Effector memory CD4-positive, alpha-beta T cell (primary cell): ENCODE data around the gene UQCRH.
"Not testable (repeated sequence)": the region's sequence is repeated elsewhere in the genome, so short reads cannot be mapped to it uniquely, and the experiment has no call there.

Experiments
- DNase-seq, 3 donors: peaks; one replicate each; pipeline ENCODE4 v3.0.0-alpha.2; 2020
- H3K27ac ChIP-seq: 2 replicates; pipeline ENCODE4 v1.7.0; 2013; ENCODE audit warnings: mild to moderate bottlenecking, low read length, moderate library complexity; ENCODE audit not compliant: insufficient read depth, poor library complexity, severe bottlenecking
- H3K27me3 ChIP-seq: replicated peaks from 2 replicates; pipeline ENCODE4 v1.7.0; 2013; ENCODE audit warnings: mild to moderate bottlenecking, low read length; ENCODE audit not compliant: insufficient read depth, control insufficient read depth, poor library complexity, severe bottlenecking
- H3K36me3 ChIP-seq: 2 replicates; pipeline ENCODE4 v1.7.0; 2013; ENCODE audit warnings: mild to moderate bottlenecking, low read length, moderate library complexity; ENCODE audit not compliant: control insufficient read depth, insufficient read depth
- H3K4me1 ChIP-seq: 2 replicates; pipeline ENCODE4 v1.7.0; 2013; ENCODE audit warnings: low read length, mild to moderate bottlenecking; ENCODE audit not compliant: control insufficient read depth, insufficient read depth, poor library complexity, severe bottlenecking
- H3K4me3 ChIP-seq: 2 replicates; pipeline ENCODE4 v1.7.0; 2013; ENCODE audit warnings: low read length, low read depth, mild to moderate bottlenecking; ENCODE audit not compliant: insufficient read depth, poor library complexity, severe bottlenecking
- H3K9me3 ChIP-seq: 2 replicates; pipeline ENCODE4 v1.7.0; 2013; ENCODE audit warnings: mild to moderate bottlenecking, low read length, moderate library complexity; ENCODE audit not compliant: control insufficient read depth

The UQCRH gene

GRCh38 chr1:46331786-46332540 is 28.5 kb downstream of the UQCRH start:
- not testable (repeated sequence) for H3K4me1 ChIP-seq, H3K27ac ChIP-seq, H3K4me3 ChIP-seq

GRCh38 chr1:46333300-46334029 is 30.0 kb downstream of the UQCRH start:
- no peak overlapping the region for H3K4me3 ChIP-seq
- no peak overlapping the region for H3K27ac ChIP-seq

More at GRCh38 chr1:46331786-46332540, 28.5 kb downstream of the UQCRH start:
- not testable (repeated sequence) for H3K36me3 ChIP-seq, H3K9me3 ChIP-seq, H3K27me3 ChIP-seq, DNase-seq

GRCh38 chr1:46334030-46334384 is 30.5 kb downstream of the UQCRH start:
- Histone ChIP-seq H3K27me3 (no peaks in the 10 kb centered on the region), H3K4me1 (no peaks in the 10 kb centered on the region), H3K27ac (no peak overlapping the region), H3K4me3 (no peak overlapping the region), H3K36me3 (no peaks in the 10 kb centered on the region), H3K9me3 (no peaks in the 10 kb centered on the region)
- no peak for DNase-seq

More at GRCh38 chr1:46333300-46334029, 30.0 kb downstream of the UQCRH start:
- no peak for DNase-seq
- no peaks in the 10 kb centered on the region for H3K36me3 ChIP-seq
- H3K9me3 ChIP-seq: no peaks in the 10 kb centered on the region
- no peaks in the 10 kb centered on the region for H3K27me3 ChIP-seq
- no peaks in the 10 kb centered on the region for H3K4me1 ChIP-seq

GRCh38 chr1:46335081-46335480 is 31.6 kb downstream of the UQCRH start:
- Histone ChIP-seq H3K36me3 (no peaks in the 10 kb centered on the region), H3K9me3 (no peaks in the 10 kb centered on the region), H3K27ac (no peak overlapping the region), H3K4me1 (no peaks in the 10 kb centered on the region), H3K27me3 (no peaks in the 10 kb centered on the region), H3K4me3 (no peak overlapping the region)
- DNase-seq: no peak

- not testable (repeated sequence) for H3K9me3 ChIP-seq, DNase-seq, H3K4me1 ChIP-seq, H3K27ac ChIP-seq, H3K36me3 ChIP-seq, H3K4me3 ChIP-seq, H3K27me3 ChIP-seq
These were observed 33.9 kb downstream of the UQCRH start for GRCh38 chr1:46337409-46337808.

GRCh38 chr1:46340404-46341221 is 37.1 kb downstream of the UQCRH start, which contains the start of gene NSUN4:
NSUN4 (plus strand) TSS chr1:46340807; CDS start chr1:46340827, 20 bp downstream.
- DNase-seq: peak; percentile 75 to 81 (median 78)
- no peaks in the 10 kb centered on the region for H3K9me3 ChIP-seq
- H3K36me3 ChIP-seq: peaks cover 19% of the 10 kb centered on the region
- H3K27me3 ChIP-seq: no peaks in the 10 kb centered on the region
- H3K4me3 ChIP-seq: peak within 1 kb of the TSS; percentile 73
- H3K4me1 ChIP-seq: peaks cover 9% of the 10 kb centered on the region
- H3K27ac ChIP-seq: peak within 1 kb of the TSS; percentile 96

- H3K9me3 ChIP-seq: no peaks in the 10 kb centered on the region
- peaks cover 19% of the 10 kb centered on the region for H3K36me3 ChIP-seq
- H3K4me3 ChIP-seq: peak overlapping the region; percentile 73
- H3K27me3 ChIP-seq: no peaks in the 10 kb centered on the region
- no peak for DNase-seq
- H3K27ac ChIP-seq: peak overlapping the region; percentile 96
- H3K4me1 ChIP-seq: peaks cover 9% of the 10 kb centered on the region
These were observed 38.0 kb downstream of the UQCRH start for GRCh38 chr1:46341222-46342083.

GRCh38 chr1:46342084-46342656 is 38.7 kb downstream of the UQCRH start:
- DNase-seq: no peak
- H3K27me3 ChIP-seq: no peaks in the 10 kb centered on the region
- no peaks in the 10 kb centered on the region for H3K9me3 ChIP-seq
- H3K4me1 ChIP-seq: peaks cover 9% of the 10 kb centered on the region
- H3K36me3 ChIP-seq: peaks cover 26% of the 10 kb centered on the region
- H3K4me3 ChIP-seq: no peak overlapping the region
- peak overlapping the region; percentile 96 for H3K27ac ChIP-seq
